NOMO-1 (cell line): ENCODE data around the gene CDON.
"Not testable (repeated sequence)": the region's sequence is repeated elsewhere in the genome, so short reads cannot be mapped to it uniquely, and the experiment has no call there.

Experiments used
- DNase-seq, 2 experiments: peaks; one replicate each; lab custom pipeline; 2025; ENCODE audit not compliant: unreplicated experiment in 2 of 2; lab: John Stamatoyannopoulos, UW

The CDON gene

GRCh38 chr11:125930076-125930450, 132.6 kb downstream of the CDON start:
- no peak for DNase-seq

- DNase-seq: no peak
Measured at GRCh38 chr11:125929445-125930075, 133.1 kb downstream of the CDON start.

GRCh38 chr11:125926682-125927081, 136.0 kb downstream of the CDON start:
- DNase-seq: no peak

GRCh38 chr11:125925804-125926203, 136.9 kb downstream of the CDON start:
- DNase-seq: no peak

- no peak for DNase-seq
Measured at GRCh38 chr11:125925247-125925740, 137.4 kb downstream of the CDON start.

- no peak for DNase-seq
Measured at GRCh38 chr11:125924384-125925007, 138.2 kb downstream of the CDON start.

GRCh38 chr11:125923633-125924032, 139.0 kb downstream of the CDON start:
- DNase-seq: no peak

- DNase-seq: peak; percentile 56 to 74
Measured at GRCh38 chr11:125923012-125923579, 139.6 kb downstream of the CDON start.

GRCh38 chr11:125922156-125922555, 140.5 kb downstream of the CDON start:
- DNase-seq: no peak

- DNase-seq: no peak
Measured at GRCh38 chr11:125921042-125921441, 141.6 kb downstream of the CDON start.

GRCh38 chr11:125918140-125918840, 144.4 kb downstream of the CDON start:
- DNase-seq: no peak

- no peak for DNase-seq
Measured at GRCh38 chr11:125916683-125917347, 145.9 kb downstream of the CDON start.

GRCh38 chr11:125914601-125915000, 148.1 kb downstream of the CDON start:
- not testable (repeated sequence) for DNase-seq

- no peak for DNase-seq
Measured at GRCh38 chr11:125910226-125910849, 152.3 kb downstream of the CDON start.
